NCI-H446 (cell line): Measurements from ENCODE around the gene DENND5A.
"Not testable (repeated sequence)": the region's sequence is repeated elsewhere in the genome, so short reads cannot be mapped to it uniquely, and the experiment has no call there.

Source experiments
- DNase-seq, 2 experiments: peaks; one replicate each; lab custom pipeline; 2025; lab: John Stamatoyannopoulos, UW

The DENND5A gene

GRCh38 chr11:9264316-9265210, 587 bp downstream of the DENND5A start:
- DNase-seq = peak in 1 of 2 experiments; percentile 26

GRCh38 chr11:9263840-9264315, 1.3 kb downstream of the DENND5A start:
- no peak for DNase-seq

GRCh38 chr11:9260838-9261146, 4.4 kb downstream of the DENND5A start:
- not testable (repeated sequence) for DNase-seq

- no peak for DNase-seq
Observed at GRCh38 chr11:9259981-9260837, 4.9 kb downstream of the DENND5A start.

GRCh38 chr11:9258279-9258678, 6.9 kb downstream of the DENND5A start:
- DNase-seq = not testable (repeated sequence)

GRCh38 chr11:9254416-9254815, 10.7 kb downstream of the DENND5A start:
- DNase-seq = no peak

GRCh38 chr11:9253086-9253485, 12.1 kb downstream of the DENND5A start:
- no peak for DNase-seq

- peak in 1 of 2 experiments; percentile 32 for DNase-seq
Observed at GRCh38 chr11:9251311-9251710, 13.8 kb downstream of the DENND5A start.

GRCh38 chr11:9250139-9250582, 15.0 kb downstream of the DENND5A start:
- no peak for DNase-seq

GRCh38 chr11:9249252-9249651, 15.9 kb downstream of the DENND5A start:
- no peak for DNase-seq

GRCh38 chr11:9247863-9248262, 17.3 kb downstream of the DENND5A start:
- no peak for DNase-seq

- not testable (repeated sequence) for DNase-seq
Observed at GRCh38 chr11:9236242-9236641, 28.9 kb downstream of the DENND5A start.

- DNase-seq = no peak
Observed at GRCh38 chr11:9232482-9232881, 32.7 kb downstream of the DENND5A start.

GRCh38 chr11:9231848-9232177, 33.3 kb downstream of the DENND5A start:
- DNase-seq = peak in 1 of 2 experiments; percentile 23

GRCh38 chr11:9230296-9230695, 34.9 kb downstream of the DENND5A start:
- DNase-seq = no peak

- no peak for DNase-seq
Observed at GRCh38 chr11:9228091-9228490, 37.1 kb downstream of the DENND5A start.

- no peak for DNase-seq
Observed at GRCh38 chr11:9225748-9226298, 39.3 kb downstream of the DENND5A start.

GRCh38 chr11:9222654-9223053, 42.5 kb downstream of the DENND5A start:
- DNase-seq = no peak

GRCh38 chr11:9220853-9221252, 44.3 kb downstream of the DENND5A start:
- not testable (repeated sequence) for DNase-seq

- no peak for DNase-seq
Observed at GRCh38 chr11:9219572-9219971, 45.6 kb downstream of the DENND5A start.

GRCh38 chr11:9219115-9219514, 46.0 kb downstream of the DENND5A start:
- DNase-seq = no peak

- DNase-seq = no peak
Observed at GRCh38 chr11:9214765-9215164, 50.4 kb downstream of the DENND5A start.

- no peak for DNase-seq
Observed at GRCh38 chr11:9211322-9211721, 53.8 kb downstream of the DENND5A start.
